ENCODE results near the gene VSIG10L. TPM values are rescaled to one million over a fixed set of nuclear protein-coding genes. Genes with fewer than 3 reads are reported as not detected.

The VSIG10L gene
- total and polyA plus RNA-seq, 7 donors: 0.35 to 2.3 (median 0.79) TPM

GRCh38 chr19:51342631-51343569 is 961 bp upstream of the VSIG10L start:
- peaks cover 0 to 31% of the 10 kb centered on the region in 2 donors for H3K36me3 ChIP-seq (ENCODE audit: insufficient read depth in 1 of 2, low read depth in 1 of 2)
- TF ChIP-seq CTCF (IDR thresholded peaks at IDR 0.05): no peak
- DNase-seq (peak in 1 of 2 donors; percentile 40), ATAC-seq (no peak)
- no peaks in the 10 kb centered on the region for H3K27me3 ChIP-seq (ENCODE audit: insufficient read depth in 3 of 3, low read length in 2 of 3)
- H3K9me3 ChIP-seq: no peaks in the 10 kb centered on the region
- intact Hi-C loops (cut with DNase I): no loop called here
- WGBS, 3 donors: 42 to 49% (median 49%) methylated on average over 9 of the region's 9 CpGs
- no peaks in the 10 kb centered on the region for H3K4me1 ChIP-seq
- no peak overlapping the region for H3K4me3 ChIP-seq
- no peak overlapping the region for H3K27ac ChIP-seq

GRCh38 chr19:51341066-51341465 is 873 bp downstream of the VSIG10L start:
- TF ChIP-seq CTCF (IDR thresholded peaks at IDR 0.05): no peak
- Histone ChIP-seq H3K4me1 (no peaks in the 10 kb centered on the region), H3K9me3 (no peaks in the 10 kb centered on the region), H3K27ac (no peak overlapping the region), H3K36me3 (ENCODE audit: insufficient read depth in 1 of 2, low read depth in 1 of 2) (peaks cover 0 to 13% of the 10 kb centered on the region in 2 donors), H3K4me3 (no peak overlapping the region), H3K27me3 (ENCODE audit: insufficient read depth in 3 of 3, low read length in 2 of 3) (no peaks in the 10 kb centered on the region)
- intact Hi-C loops (cut with DNase I): no loop called here
- ATAC-seq (no peak), DNase-seq (peak in 1 of 2 donors; percentile 46)
- WGBS, 3 donors: 86 to 88% (median 88%) methylated on average over 18 of the region's 18 CpGs

GRCh38 chr19:51339687-51340656 is 2.0 kb downstream of the VSIG10L start:
- Histone ChIP-seq H3K27ac (no peak overlapping the region), H3K4me3 (peak overlapping the region; percentile 65), H3K27me3 (ENCODE audit: insufficient read depth in 3 of 3, low read length in 2 of 3) (no peaks in the 10 kb centered on the region), H3K9me3 (no peaks in the 10 kb centered on the region), H3K36me3 (ENCODE audit: insufficient read depth in 1 of 2, low read depth in 1 of 2) (peaks cover 0 to 8% of the 10 kb centered on the region in 2 donors), H3K4me1 (no peaks in the 10 kb centered on the region)
- ATAC-seq: peak; percentile 95 to 97 (median 96)
- DNase-seq: peak; percentile 98
- 1 to 2% (median 1%) methylated on average over 64 to 107 of the region's 107 CpGs for WGBS, 3 donors
- TF ChIP-seq CTCF (IDR thresholded peaks at IDR 0.05): peak; percentile 22
- intact Hi-C loops (cut with DNase I): loop anchor here (5.0 kb wide), 4 partner anchors 97 to 442 kb away; partner anchors contain the start of gene ZNF175 (in 1 of the 2)

GRCh38 chr19:51339313-51339686 is 2.6 kb downstream of the VSIG10L start:
- no peak for TF ChIP-seq CTCF (IDR thresholded peaks at IDR 0.05)
- Histone ChIP-seq H3K4me1 (no peaks in the 10 kb centered on the region), H3K4me3 (peak overlapping the region; percentile 65), H3K36me3 (ENCODE audit: insufficient read depth in 1 of 2, low read depth in 1 of 2) (peaks cover 0 to 1% of the 10 kb centered on the region in 2 donors), H3K27ac (no peak overlapping the region), H3K27me3 (ENCODE audit: insufficient read depth in 3 of 3, low read length in 2 of 3) (no peaks in the 10 kb centered on the region), H3K9me3 (no peaks in the 10 kb centered on the region)
- intact Hi-C loops (cut with DNase I): loop anchor here (5.0 kb wide), 4 partner anchors 98 to 443 kb away; partner anchors contain the start of gene ZNF175 (in 1 of the 2)
- DNase-seq: no peak
- ATAC-seq: no peak
- 1 to 2% (median 1%) methylated on average over 10 of the region's 10 CpGs for WGBS, 3 donors
